GM12864 (cell line): Measurements from ENCODE around the gene PRR5L.

Experiments
- DNase-seq: peaks from one replicate; pipeline ENCODE4 v3.0.0-alpha.2; 2011; ENCODE audit warnings: low read depth
- H3K4me3 ChIP-seq: 2 replicates; pipeline ENCODE4 v1.5.1; 2011; ENCODE audit warnings: mild to moderate bottlenecking, low read depth, low read length, control low read depth
- TF ChIP-seq, protein P1 (sequence below): IDR thresholded peaks from 2 replicates; pipeline ENCODE4 v1.5.1; 2011; ENCODE audit warnings: low read depth, mild to moderate bottlenecking, moderate library complexity, low read length, control low read depth, inconsistent platforms; ENCODE audit errors: missing control alignments

PRR5L gene

DNA sequence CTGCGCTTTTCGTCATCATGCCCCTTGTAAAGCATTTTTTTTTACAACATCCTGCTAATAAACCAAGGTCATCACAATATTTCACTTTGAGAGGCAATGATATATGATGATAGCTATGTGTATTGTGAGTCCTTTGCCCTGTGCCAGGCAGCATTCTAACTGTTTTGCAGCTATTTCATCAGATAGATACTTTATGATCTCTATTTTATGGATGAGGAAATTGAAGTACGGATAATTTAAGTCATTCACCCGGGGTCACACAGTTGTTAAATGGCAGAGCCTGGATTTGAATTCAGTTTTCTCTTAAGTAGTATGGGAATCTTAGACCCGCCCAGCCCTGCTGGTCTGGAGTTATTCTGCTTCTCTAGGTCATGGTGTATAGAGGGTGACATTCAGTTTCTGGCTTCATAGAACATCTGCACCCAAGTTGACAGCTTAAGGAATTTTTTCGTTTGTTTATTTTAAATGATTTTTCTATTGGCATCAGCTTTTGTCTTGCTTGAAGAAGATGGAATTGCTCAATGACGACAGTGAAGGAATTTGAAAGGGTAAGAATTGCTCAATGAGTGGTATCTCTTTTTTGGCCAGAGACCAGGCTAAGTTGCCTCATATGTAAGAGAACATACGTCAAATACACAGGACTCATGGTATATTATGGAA is 926 bp downstream of the PRR5L start:
- no peak overlapping the region for H3K4me3 ChIP-seq
- DNase-seq: no peak
- TF ChIP-seq, protein P1, sequence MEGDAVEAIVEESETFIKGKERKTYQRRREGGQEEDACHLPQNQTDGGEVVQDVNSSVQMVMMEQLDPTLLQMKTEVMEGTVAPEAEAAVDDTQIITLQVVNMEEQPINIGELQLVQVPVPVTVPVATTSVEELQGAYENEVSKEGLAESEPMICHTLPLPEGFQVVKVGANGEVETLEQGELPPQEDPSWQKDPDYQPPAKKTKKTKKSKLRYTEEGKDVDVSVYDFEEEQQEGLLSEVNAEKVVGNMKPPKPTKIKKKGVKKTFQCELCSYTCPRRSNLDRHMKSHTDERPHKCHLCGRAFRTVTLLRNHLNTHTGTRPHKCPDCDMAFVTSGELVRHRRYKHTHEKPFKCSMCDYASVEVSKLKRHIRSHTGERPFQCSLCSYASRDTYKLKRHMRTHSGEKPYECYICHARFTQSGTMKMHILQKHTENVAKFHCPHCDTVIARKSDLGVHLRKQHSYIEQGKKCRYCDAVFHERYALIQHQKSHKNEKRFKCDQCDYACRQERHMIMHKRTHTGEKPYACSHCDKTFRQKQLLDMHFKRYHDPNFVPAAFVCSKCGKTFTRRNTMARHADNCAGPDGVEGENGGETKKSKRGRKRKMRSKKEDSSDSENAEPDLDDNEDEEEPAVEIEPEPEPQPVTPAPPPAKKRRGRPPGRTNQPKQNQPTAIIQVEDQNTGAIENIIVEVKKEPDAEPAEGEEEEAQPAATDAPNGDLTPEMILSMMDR: no peak

DNA sequence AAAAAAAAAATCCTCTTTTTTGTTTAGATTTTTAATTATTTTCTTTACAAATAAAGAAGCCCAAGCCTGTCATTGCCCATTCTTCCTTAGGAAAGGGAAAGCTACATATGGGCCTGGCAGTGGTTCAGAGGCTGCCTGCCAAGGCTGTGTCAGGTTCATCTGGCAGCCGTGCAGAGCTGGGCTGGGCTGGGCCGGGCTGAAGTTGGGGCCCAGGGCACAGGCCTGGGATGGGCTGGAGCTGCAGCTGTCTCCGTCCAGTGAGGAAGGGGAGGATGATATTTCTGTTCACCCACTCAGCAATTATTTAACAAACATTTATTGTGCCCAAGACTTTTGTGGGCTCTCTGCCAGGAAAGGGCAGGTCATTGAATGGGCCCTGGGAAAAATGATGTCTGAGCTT is 4.6 kb downstream of the PRR5L start:
- TF ChIP-seq, protein P1: no peak
- DNase-seq: no peak
- H3K4me3 ChIP-seq: no peak overlapping the region

DNA sequence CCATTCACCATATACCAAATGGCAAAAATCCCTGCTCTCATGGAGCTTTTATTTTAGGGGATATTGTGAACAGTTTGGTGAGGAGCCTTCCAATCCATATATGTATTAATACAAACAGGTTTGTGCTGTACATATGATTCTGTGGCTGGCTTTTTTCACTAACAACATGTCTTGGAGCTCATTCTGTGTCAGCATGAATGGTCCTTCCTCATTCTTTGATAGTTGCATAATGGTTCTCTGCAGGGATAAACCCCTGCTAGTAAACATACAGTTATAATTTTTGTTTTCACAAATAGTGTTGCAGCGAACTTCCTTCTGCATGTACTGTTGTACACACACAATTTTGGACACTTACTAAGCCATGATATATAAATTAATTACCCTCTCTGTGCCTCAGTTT is 8.3 kb downstream of the PRR5L start:
- no peak overlapping the region for H3K4me3 ChIP-seq
- DNase-seq: no peak
- TF ChIP-seq, protein P1: no peak

DNA sequence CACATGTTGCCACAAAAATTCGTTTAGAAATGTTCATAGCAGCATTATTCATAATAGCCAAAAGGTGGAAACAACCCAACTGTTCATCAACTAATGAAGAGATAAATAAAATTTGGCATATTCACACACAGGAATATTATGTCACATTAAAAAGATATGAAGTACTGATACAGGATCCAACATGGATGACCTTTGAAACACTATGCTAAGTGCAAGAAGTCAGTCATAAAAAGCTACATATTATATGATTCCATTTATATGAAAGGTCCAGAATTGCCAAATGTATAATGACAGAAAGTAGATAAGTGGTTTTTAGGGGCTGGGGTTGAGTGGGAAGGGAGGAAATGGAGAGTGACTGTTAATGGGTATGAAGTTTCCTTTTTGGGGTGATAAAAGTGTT is 9.0 kb downstream of the PRR5L start:
- DNase-seq: no peak
- TF ChIP-seq, protein P1: no peak
- H3K4me3 ChIP-seq: no peak overlapping the region

DNA sequence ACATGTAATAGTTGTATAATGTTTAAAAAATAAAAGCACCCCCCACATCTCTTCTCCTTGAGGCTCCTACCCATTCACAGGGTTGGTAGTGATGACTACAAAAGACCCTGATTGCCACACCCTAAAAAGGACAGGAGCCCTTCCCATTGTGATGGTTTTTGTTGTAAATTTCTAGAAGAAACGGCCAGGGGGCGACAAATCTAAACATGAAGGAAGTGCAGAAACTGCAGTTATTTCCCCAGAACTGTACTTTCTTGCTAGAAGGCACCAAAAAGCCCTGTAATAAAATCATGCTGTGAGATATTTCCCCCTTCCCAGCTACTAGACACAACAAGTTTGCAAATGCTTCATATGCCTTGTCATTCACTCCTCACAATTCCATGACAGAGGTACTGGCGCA is 10.8 kb downstream of the PRR5L start:
- DNase-seq: no peak
- H3K4me3 ChIP-seq: no peak overlapping the region
- TF ChIP-seq, protein P1: no peak

DNA sequence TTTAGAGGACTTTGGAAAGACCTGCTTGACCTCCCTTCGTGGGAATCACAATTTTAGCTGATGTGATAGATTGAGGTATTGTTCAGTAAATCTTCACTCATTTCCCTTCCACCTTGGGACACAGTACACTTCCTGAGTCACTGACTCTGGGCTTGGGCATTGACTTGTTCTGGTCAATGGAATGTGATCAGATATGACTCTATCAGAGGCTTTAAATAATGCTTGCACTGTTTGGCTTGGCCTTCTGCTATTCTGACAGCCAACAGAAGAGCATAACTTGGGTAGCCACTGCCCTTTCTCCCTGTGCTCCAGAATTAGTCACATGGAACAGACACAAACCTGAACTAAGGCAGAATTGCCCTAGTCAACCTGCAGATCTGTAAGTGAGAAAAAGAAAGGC is 12.5 kb downstream of the PRR5L start:
- H3K4me3 ChIP-seq: no peak overlapping the region
- no peak for DNase-seq
- TF ChIP-seq, protein P1: no peak

DNA sequence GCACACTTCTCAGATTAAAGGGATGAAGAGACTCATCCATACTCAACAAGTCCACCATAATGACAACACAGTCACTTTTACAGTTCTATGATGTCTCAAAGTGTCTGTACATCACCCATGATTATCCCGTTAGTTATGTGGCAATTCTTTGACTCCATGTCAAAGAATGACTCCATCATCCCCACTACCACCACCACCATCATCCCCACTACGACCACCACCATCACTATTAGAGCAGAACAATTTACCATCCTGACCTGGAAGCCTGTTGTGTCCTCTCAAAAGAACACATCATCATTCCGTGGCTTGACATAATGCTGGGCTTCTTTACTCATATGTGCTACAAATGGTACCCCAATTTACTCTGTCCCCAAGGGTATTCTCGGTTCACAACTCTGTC is 13.7 kb downstream of the PRR5L start:
- TF ChIP-seq, protein P1: no peak
- no peak overlapping the region for H3K4me3 ChIP-seq
- DNase-seq: no peak
